GM12878 (cell line): ENCODE measurements around the gene ALX4. TPM values are rescaled to one million over a fixed set of nuclear protein-coding genes. Genes with fewer than 3 reads are reported as not detected.

ENCODE experiments used
- ATAC-seq: fragments of 200-7000 bp; cut with Tn5 transposase; 3 replicates; pipeline ENCODE4 v1.9.1; 2020; ENCODE audit warnings: mild to moderate bottlenecking, moderate library complexity
- BruUV-seq: library from RNA; stranded (reverse); fragments of 400-500 nt; replicated peaks from 2 replicates; lab custom pipeline; 2021; lab: Mats Ljungman, UMichigan
- CTCF ChIA-PET: fragments of 300-600 bp; sonication (Branson Sonifier 250); formaldehyde crosslinking; extraction: SDS; loops from one replicate; lab custom pipeline; 2021; ENCODE audit warnings: inconsistent platforms; lab: Yijun Ruan, JAX
- POLR2A ChIA-PET: fragments of 350-600 bp; formaldehyde crosslinking; extraction: SDS; loops from one replicate; lab custom pipeline; 2021; ENCODE audit warnings: inconsistent platforms; lab: Charles Lee
- RAD21 ChIA-PET: fragments of 300-600 bp; sonication (Branson Sonifier 250); formaldehyde crosslinking; loops from one replicate; lab custom pipeline; 2023; ENCODE audit warnings: antibody characterized with exemption; ENCODE audit not compliant: unreplicated experiment; lab: Charles Lee
- SMC1A ChIA-PET: fragments of 300-600 bp; sonication (Branson Sonifier 250); formaldehyde crosslinking; loops from one replicate; lab custom pipeline; 2023; ENCODE audit not compliant: unreplicated experiment, uncharacterized antibody; lab: Charles Lee
- DNase-seq: peaks from one replicate; pipeline ENCODE4 v3.0.0-alpha.2; 2011; ENCODE audit warnings: low read depth, low spot score
- FAIRE-seq: peaks from 3 replicates; lab custom pipeline; 2011; peaks lifted over from hg19 to GRCh38; lab: Jason Lieb, UNC
- H2AFZ ChIP-seq: 2 replicates; pipeline ENCODE4 v1.6.0; 2011; ENCODE audit warnings: low read depth, low read length, control low read depth; ENCODE audit not compliant: control insufficient read depth
- H3K27ac ChIP-seq: 2 replicates; pipeline ENCODE4 v1.5.1; 2011; ENCODE audit warnings: control low read depth; ENCODE audit not compliant: control insufficient read depth, insufficient read depth
- H3K27me3 ChIP-seq, 2 experiments: replicated peaks in 1 of 2; 2 replicates each; pipeline versions ENCODE4 v1.6.0 to v1.6.1; 2011; ENCODE audit warnings: low read length in 1 of 2; ENCODE audit not compliant: control insufficient read depth in 2 of 2, insufficient read depth in 2 of 2
- H3K36me3 ChIP-seq, 2 experiments: 2 replicates each; pipeline ENCODE4 v1.5.1; 2011; ENCODE audit warnings: low read length in 1 of 2; ENCODE audit not compliant: control insufficient read depth in 2 of 2, insufficient read depth in 2 of 2
- H3K4me1 ChIP-seq: 2 replicates; pipeline ENCODE4 v1.6.1; 2011; ENCODE audit warnings: mild to moderate bottlenecking, low read length, moderate library complexity, mixed read lengths; ENCODE audit not compliant: control insufficient read depth, insufficient read depth
- H3K4me2 ChIP-seq: 2 replicates; pipeline ENCODE4 v1.6.0; 2011; ENCODE audit warnings: control low read depth; ENCODE audit not compliant: control insufficient read depth, insufficient read depth
- H3K4me3 ChIP-seq: fragments of 200-600 bp; sonication (generic); 2 replicates; pipeline ENCODE4 v1.5.1; 2016
- H3K79me2 ChIP-seq: 2 replicates; pipeline ENCODE4 v1.6.0; 2011; ENCODE audit warnings: low read length; ENCODE audit not compliant: control insufficient read depth, insufficient read depth
- H3K9ac ChIP-seq: 2 replicates; pipeline ENCODE4 v1.8.0; 2011; ENCODE audit warnings: low read length, control low read depth, mixed read lengths; ENCODE audit not compliant: control insufficient read depth, insufficient read depth
- H3K9me3 ChIP-seq: replicated peaks from 3 replicates; pipeline ENCODE4 v1.5.1; 2011; ENCODE audit warnings: mild to moderate bottlenecking, low read length; ENCODE audit not compliant: control insufficient read depth, insufficient read depth
- H4K20me1 ChIP-seq: 2 replicates; pipeline ENCODE4 v1.6.0; 2011; ENCODE audit not compliant: control insufficient read depth, insufficient read depth
- E2F4 ChIP-seq: IDR thresholded peaks from 2 replicates; pipeline ENCODE4 v1.6.1; 2012; ENCODE audit warnings: low read depth, low read length, improper control_type of control experiment
- EP300 ChIP-seq, 2 experiments: fragments of 150-350 bp in 1 of 2; IDR thresholded peaks; 2 replicates each; pipeline ENCODE4 v1.6.1; 2011 to 2012; ENCODE audit warnings: low read depth in 2 of 2, low read length in 2 of 2, borderline replicate concordance in 1 of 2, improper control_type of control experiment in 1 of 2, inconsistent platforms in 1 of 2; ENCODE audit not compliant: control insufficient read depth in 1 of 2
- ESRRA ChIP-seq: IDR thresholded peaks from 2 replicates; pipeline ENCODE4 v1.6.1; 2012; ENCODE audit warnings: mild to moderate bottlenecking, low read length, improper control_type of control experiment
- MYC ChIP-seq: IDR thresholded peaks from 2 replicates; pipeline ENCODE4 v1.6.1; 2011; ENCODE audit warnings: mild to moderate bottlenecking, low read length, moderate library complexity, inconsistent platforms; ENCODE audit not compliant: insufficient read depth, insufficient replicate concordance, insufficient read length, severe bottlenecking
- NFIC ChIP-seq: IDR thresholded peaks from 2 replicates; pipeline ENCODE4 v1.6.1; 2012; ENCODE audit warnings: low read depth, mild to moderate bottlenecking, inconsistent platforms, low read length, moderate library complexity
- NR2C1 ChIP-seq: fragments of 450-650 bp; IDR thresholded peaks from 2 replicates; pipeline ENCODE4 v1.6.1; 2017; ENCODE audit warnings: antibody characterized with exemption, mild to moderate bottlenecking, moderate library complexity
- RBBP5 ChIP-seq: fragments of 200-600 bp; sonication (generic); conservative IDR thresholded peaks from 2 replicates; pipeline ENCODE4 v1.6.1; 2016
- SIN3A ChIP-seq: IDR thresholded peaks from 2 replicates; pipeline ENCODE4 v1.6.1; 2012; ENCODE audit warnings: low read depth, low read length, improper control_type of control experiment
- SMARCA5 ChIP-seq: fragments of 450-650 bp; IDR thresholded peaks from 2 replicates; pipeline ENCODE4 v1.6.1; 2017; ENCODE audit warnings: mild to moderate bottlenecking
- SP1 ChIP-seq: IDR thresholded peaks from one replicate; pipeline ENCODE4 v1.6.1; 2011; ENCODE audit warnings: low read depth, low read length
- ZBTB4 ChIP-seq: fragments of 450-650 bp; formaldehyde crosslinking; IDR thresholded peaks from 2 replicates; pipeline ENCODE4 v1.4.0; 2022; ENCODE audit warnings: mild to moderate bottlenecking, moderate library complexity
- WGBS: methylation state at CpG from one replicate; pipeline ENCODE4 v1.1.6; 2016; ENCODE audit warnings: low lambda C conversion rate; ENCODE audit not compliant: insufficient replicate concordance, insufficient coverage; ENCODE audit errors: missing lambda C conversion rate; 5-methylcytosine and 5-hydroxymethylcytosine counted together
- in situ Hi-C: fragments of 300-500 bp; cut with MboI; formaldehyde crosslinking; loops from 9 replicates; pipeline ENCODE4 v1.14.3; 2018; ENCODE audit warnings: mixed read lengths
- intact Hi-C: fragments of 100-400 bp; cut with micrococcal nuclease; formaldehyde crosslinking; loops from one replicate; pipeline ENCODE4 v1.14.2; 2022; ENCODE audit not compliant: unreplicated experiment
- polyA plus RNA-seq, 11 experiments: library from polyadenylated mRNA; depleted of rRNA in 4 of 11; unstranded in 6 of 11; stranded (reverse) in 5 of 11; fragments of >200 nt; fragmentation: Nextera tagmentation in 4 of 11; fragmentation: Illumina TruSeq in 1 of 11; extraction: Ambion mirVana in 4 of 11; extraction: Trizol in 1 of 11; gene quantifications; 1 replicate in 1 of 11; 2 replicates in 10 of 11; pipeline versions ENCODE4 v1.2.1 to v1.2.3, GENCODE V29; 2011 to 2016; ENCODE audit warnings: inconsistent platforms in 2 of 11, missing spikeins in 2 of 11, low read depth in 1 of 11
- total RNA-seq, 4 experiments: library from RNA; depleted of rRNA in 3 of 4; stranded (reverse); fragments of >200 nt in 3 of 4; fragmentation: Illumina TruSeq in 1 of 4; extraction: Trizol in 1 of 4; gene quantifications; 2 replicates each; pipeline versions ENCODE4 v1.2.1 to v1.2.3, GENCODE V29; 2013 to 2021

Gene ALX4
- total and polyA plus RNA-seq, 10 of the 15 experiments (the other 5 are each of a cell fraction or from before 2014, with no cell fraction given): not detected

- WGBS: 11% methylated on average over 6 of the region's 6 CpGs
- ChIA-PET SMC1A (no interaction called here), POLR2A (no interaction called here), CTCF (no interaction called here), RAD21 (no interaction called here)
- no peaks in the 10 kb centered on the region for H3K9me3 ChIP-seq
- H3K4me1 ChIP-seq: no peaks in the 10 kb centered on the region
- H3K79me2 ChIP-seq: no peaks in the 10 kb centered on the region
- in situ Hi-C loops (no loop called here), intact Hi-C loops (no loop called here)
- H3K36me3 ChIP-seq: no peaks in the 10 kb centered on the region
- BruUV-seq: no TSS peak
- H3K4me3 ChIP-seq: no peak overlapping the region
- ATAC-seq (no peak), FAIRE-seq (no peak), DNase-seq (no peak)
- no peak overlapping the region for H3K27ac ChIP-seq
- H3K27me3 ChIP-seq: peaks cover 16 to 19% of the 10 kb centered on the region in 2 experiments
- H2AFZ ChIP-seq: no peak overlapping the region
- H3K9ac ChIP-seq: no peak overlapping the region
- H4K20me1 ChIP-seq: no peaks in the 10 kb centered on the region
- no peak overlapping the region for H3K4me2 ChIP-seq
- TF ChIP-seq MYC (no peak), ZBTB4 (CRISPR knock-in tag) (no peak), SP1 (no peak), SMARCA5 (no peak), ESRRA (no peak), NFIC (no peak), EP300 (IDR thresholded peaks at IDR 0.05; ENCODE audit: borderline replicate concordance in 1 of 2, control insufficient read depth in 1 of 2, low read depth in 2 of 2, low read length in 2 of 2) (no peak), NR2C1 (no peak), SIN3A (no peak), RBBP5 (no peak), E2F4 (no peak)
Measured at GRCh38 chr11:44300844-44301563, 8.9 kb downstream of the ALX4 start.
